ENCODE results near the gene SCARF1.

SCARF1 gene

GRCh38 chr17:1648173-1648962 lies 2.8 kb upstream of the SCARF1 start:
- no peak for DNase-seq

DNA sequence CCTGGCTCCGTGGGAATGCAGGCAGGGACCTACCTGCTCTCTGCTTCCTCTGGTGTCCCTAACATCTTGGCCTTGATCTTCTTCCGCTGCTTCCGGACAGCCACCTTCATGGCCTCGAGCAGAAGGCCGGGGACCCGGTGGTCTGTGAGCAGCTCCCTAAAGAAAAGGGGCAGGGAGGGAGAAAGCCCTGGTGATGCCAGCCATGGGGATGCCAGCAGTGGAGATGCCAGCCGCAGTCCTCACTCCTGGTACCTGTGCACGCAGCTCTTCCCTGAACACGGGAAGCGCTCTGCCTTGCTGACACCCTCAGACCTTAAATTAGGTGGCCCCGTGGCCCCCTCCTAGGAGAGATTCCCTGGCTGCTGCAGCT lies 2.3 kb upstream of the SCARF1 start:
- no peak for DNase-seq

GRCh38 chr17:1646199-1646875 lies 805 bp upstream of the SCARF1 start:
- DNase-seq, result no peak

DNA sequence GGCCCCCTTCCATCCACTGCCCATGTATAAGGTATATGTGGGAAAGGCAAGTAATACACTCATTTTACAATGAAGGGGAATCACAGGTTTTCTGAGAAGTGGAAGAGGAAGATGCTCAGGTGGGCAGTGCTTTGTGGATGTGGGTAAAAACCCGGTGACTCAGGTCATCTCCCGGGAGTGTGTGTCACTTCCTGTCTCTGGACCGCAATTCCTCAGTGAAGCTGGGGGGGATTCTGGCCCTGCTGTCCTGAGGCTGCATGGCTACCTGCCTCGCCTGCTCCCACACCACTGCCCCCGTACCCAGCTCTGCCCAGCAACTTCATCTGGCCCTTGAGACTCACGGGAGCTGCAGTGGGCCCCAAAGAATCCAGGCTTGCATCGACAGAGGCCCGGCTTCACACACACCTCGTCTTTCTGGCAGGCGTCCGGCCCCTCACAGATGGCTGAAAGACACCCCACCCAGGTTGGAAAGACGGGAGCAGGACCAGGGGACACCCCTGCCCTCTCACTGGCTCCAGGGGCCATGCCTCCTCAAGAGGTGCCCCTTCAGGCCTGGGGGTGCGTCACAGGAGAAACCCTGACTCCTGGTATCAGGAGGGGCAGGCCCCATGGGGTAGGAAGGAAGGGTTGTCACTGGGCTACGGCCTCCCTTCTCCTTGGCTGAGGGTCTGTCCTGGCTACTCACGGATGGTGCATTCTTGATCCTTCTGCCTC lies 882 bp downstream of the SCARF1 start:
- no peak for DNase-seq

DNA sequence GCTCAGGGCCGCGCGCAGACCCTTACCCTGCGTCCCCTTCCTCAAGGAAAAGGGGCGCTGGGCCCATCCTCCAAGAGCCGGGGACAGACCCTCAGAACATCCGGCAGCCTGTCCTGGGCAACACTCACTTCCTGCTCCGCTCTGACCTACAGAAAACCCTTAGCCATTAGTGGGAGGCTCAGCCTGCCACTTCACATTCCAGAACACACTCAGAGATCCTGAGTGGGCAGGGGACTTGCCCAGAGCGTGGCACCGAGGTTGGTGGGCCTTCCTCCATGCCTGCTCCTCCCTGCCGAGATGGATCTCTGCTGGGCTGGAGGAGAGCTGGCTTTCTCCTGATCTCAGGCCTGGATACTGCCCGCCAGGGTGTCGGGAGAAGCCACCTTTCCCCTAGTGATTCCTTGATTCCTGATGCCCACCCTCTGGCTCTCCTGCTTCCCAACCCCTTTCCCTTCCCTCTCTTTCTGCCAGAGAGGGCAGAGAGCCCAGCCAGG lies 1.5 kb downstream of the SCARF1 start:
- no peak for DNase-seq

- peak; percentile 78 for DNase-seq
Observed at GRCh38 chr17:1643293-1643998, 2.1 kb downstream of the SCARF1 start.

- no peak for DNase-seq
Observed at GRCh38 chr17:1641065-1641403, 4.5 kb downstream of the SCARF1 start.

- no peak for DNase-seq
Observed at GRCh38 chr17:1640329-1641064, 5.0 kb downstream of the SCARF1 start.

- no peak for DNase-seq
Observed at GRCh38 chr17:1639549-1640180, 5.9 kb downstream of the SCARF1 start.

DNA sequence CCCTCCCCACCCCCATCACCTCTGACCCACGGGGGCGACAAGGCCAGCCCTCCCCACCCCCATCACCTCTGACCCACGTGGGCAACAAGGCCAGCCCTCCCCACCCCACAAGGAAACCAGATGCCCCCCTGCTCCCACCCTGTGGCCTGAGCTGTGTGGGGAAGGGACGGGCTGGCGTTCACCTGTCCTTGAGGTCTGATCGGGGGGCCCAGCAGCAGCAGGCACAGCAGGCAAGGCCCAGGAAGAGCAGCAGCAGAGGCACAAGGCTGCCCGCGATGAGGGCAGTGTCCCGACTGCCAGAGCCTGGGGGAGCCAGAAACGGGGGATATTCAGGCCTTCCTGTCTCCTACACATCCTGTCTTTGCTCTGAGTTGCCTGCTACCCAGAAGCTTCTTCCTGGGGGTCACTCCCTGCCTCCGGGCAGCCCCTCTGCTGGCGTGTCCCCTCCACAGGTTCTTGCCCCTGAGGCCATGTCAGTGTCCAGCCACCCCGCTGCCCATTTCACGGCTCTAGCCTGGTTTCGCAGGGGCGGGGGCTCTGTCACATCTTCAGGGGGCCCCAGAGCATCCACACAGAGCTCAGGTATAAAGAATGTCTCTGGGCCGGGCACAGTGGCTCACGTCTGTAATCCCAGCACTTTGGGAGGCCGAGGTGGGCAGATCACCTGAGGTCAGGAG lies 6.8 kb downstream of the SCARF1 start:
- DNase-seq, result no peak

GRCh38 chr17:1638171-1638590 lies 7.4 kb downstream of the SCARF1 start:
- DNase-seq, result no peak

GRCh38 chr17:1636732-1637285 lies 8.7 kb downstream of the SCARF1 start:
- no peak for DNase-seq

- DNase-seq, result no peak
Observed at GRCh38 chr17:1635675-1636465, 9.7 kb downstream of the SCARF1 start.

GRCh38 chr17:1634841-1635650 lies 10.5 kb downstream of the SCARF1 start:
- no peak for DNase-seq

GRCh38 chr17:1630662-1631061 lies 14.9 kb downstream of the SCARF1 start:
- DNase-seq, result no peak

- DNase-seq, result peak; percentile 76
Observed at GRCh38 chr17:1629504-1630310, 15.8 kb downstream of the SCARF1 start.

- peak; percentile 85 for DNase-seq
Observed at GRCh38 chr17:1628856-1629503, 16.6 kb downstream of the SCARF1 start.

Data from activated T-cell treated with anti-CD3 and anti-CD28 coated beads, Interleukin-2, amount 50 U/mL, for 1 hour (primary cell).